GM12873 (cell line): ENCODE results near the gene SZT2.

Experiments
- CTCF ChIP-seq: IDR thresholded peaks from 2 replicates; pipeline ENCODE4 v1.5.1; 2012; ENCODE audit warnings: low read depth, mild to moderate bottlenecking, moderate library complexity, low read length, control low read depth; ENCODE audit not compliant: insufficient read depth; ENCODE audit errors: missing control alignments

The SZT2 gene

GRCh38 chr1:43492826-43493225 lies 103.1 kb downstream of the SZT2 start:
- no peak for TF ChIP-seq CTCF

- no peak for TF ChIP-seq CTCF
Measured at GRCh38 chr1:43493661-43494450, 104.2 kb downstream of the SZT2 start.

- no peak for TF ChIP-seq CTCF
Measured at GRCh38 chr1:43495204-43495603, 105.5 kb downstream of the SZT2 start.

- no peak for TF ChIP-seq CTCF
Measured at GRCh38 chr1:43499898-43500297, 110.2 kb downstream of the SZT2 start.

- no peak for TF ChIP-seq CTCF
Measured at GRCh38 chr1:43503534-43503933, 113.8 kb downstream of the SZT2 start.
